IPS-18c (cell line): ENCODE measurements around the gene GDAP2.

Experiments used
- H3K4me3 ChIP-seq: 2 replicates; pipeline ENCODE4 v1.7.0; 2013; ENCODE audit warnings: low read depth, mild to moderate bottlenecking, low read length, moderate library complexity; ENCODE audit not compliant: insufficient read depth
- H3K9me3 ChIP-seq: one replicate; pipeline ENCODE4 v1.6.1; 2013; ENCODE audit warnings: mild to moderate bottlenecking, low read length, moderate library complexity; ENCODE audit not compliant: control insufficient read depth, insufficient read depth

GDAP2 gene

DNA sequence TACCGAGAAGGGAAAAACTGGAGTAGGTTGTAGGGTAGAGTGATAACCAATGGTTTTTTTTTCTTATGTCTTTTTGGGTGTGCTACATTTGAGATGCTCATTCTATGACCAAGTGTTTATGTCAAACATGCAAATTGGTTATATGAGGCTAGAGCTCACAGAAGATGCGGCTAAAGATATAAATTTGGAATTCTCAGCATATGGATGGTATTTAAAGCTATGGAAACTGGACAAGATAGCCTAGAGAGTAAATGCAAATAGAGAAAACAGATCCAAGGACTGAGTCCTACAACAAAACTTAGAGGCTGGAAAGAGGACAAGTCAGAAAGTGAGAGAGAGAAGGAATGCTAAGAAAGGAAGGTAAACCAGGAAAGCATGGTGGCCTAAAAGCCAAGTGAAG, 7.4 kb downstream of the GDAP2 start:
- H3K9me3 ChIP-seq, result no peaks in the 10 kb centered on the region
- H3K4me3 ChIP-seq, result no peak overlapping the region

DNA sequence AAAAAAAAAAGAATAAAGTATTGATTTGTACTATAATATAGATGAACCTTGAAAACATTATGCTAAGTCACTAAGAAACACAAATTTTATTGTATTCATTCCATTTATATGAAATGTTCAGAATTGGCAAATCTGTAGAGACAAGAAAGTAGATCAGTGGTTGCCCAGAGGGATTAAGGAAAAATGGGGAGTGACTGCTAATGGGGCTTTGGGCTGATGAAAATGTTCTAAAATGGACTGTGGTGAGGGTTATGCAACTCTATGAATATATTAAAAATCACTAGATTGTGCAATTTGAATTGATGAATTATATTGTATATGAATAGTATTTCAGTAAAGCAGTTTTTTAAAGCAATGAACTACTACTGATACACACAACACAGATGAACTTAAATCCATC, 10.0 kb downstream of the GDAP2 start:
- Histone ChIP-seq H3K4me3 (no peak overlapping the region), H3K9me3 (no peaks in the 10 kb centered on the region)

DNA sequence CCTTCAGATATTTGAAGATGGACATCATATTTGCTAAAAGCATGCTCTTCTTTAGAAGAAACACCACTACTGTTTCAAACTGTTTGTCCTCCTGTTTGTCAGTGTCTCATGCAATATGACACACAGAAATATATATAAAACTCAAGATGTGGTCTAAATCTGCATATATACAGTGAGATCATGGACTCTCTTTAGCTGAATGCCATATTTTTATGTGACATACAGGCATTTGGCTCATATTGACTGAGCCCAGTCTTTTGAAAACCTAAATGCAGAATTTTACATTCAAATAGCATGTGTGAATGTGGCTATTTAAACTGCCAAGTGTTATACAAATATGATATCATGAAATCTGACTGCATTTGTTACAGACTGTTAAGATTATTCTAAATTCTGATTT, 18.4 kb downstream of the GDAP2 start:
- H3K4me3 ChIP-seq, result no peak overlapping the region
- no peaks in the 10 kb centered on the region for H3K9me3 ChIP-seq

GRCh38 chr1:117905019-117905418, 24.4 kb downstream of the GDAP2 start:
- Histone ChIP-seq H3K4me3 (no peak overlapping the region), H3K9me3 (no peaks in the 10 kb centered on the region)

GRCh38 chr1:117904485-117904884, 24.9 kb downstream of the GDAP2 start:
- Histone ChIP-seq H3K9me3 (no peaks in the 10 kb centered on the region), H3K4me3 (no peak overlapping the region)

- no peak overlapping the region for H3K4me3 ChIP-seq
- H3K9me3 ChIP-seq, result no peaks in the 10 kb centered on the region
Measured at GRCh38 chr1:117902944-117903343, 26.5 kb downstream of the GDAP2 start.

GRCh38 chr1:117899801-117900200, 29.6 kb downstream of the GDAP2 start:
- no peak overlapping the region for H3K4me3 ChIP-seq
- no peaks in the 10 kb centered on the region for H3K9me3 ChIP-seq

DNA sequence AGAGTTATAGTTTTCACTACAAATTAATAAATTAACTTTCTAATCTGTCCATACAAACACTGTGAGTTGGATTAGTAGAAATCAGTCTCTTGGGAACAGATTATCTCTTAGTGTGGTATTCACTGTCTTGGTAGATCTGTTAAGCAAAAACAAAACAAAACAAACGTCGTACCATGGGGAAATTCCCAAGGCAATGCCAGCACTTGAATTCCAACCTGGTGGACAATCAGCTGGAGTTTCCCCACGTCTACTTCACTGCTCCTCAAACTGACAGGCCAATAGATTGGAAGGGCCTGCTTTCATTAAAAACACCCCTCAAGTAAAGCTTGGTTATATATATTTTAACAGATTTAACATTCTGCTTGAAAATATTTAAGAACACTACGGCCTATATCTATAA, 31.9 kb downstream of the GDAP2 start:
- Histone ChIP-seq H3K9me3 (no peaks in the 10 kb centered on the region), H3K4me3 (no peak overlapping the region)

- no peaks in the 10 kb centered on the region for H3K9me3 ChIP-seq
- no peak overlapping the region for H3K4me3 ChIP-seq
Measured at GRCh38 chr1:117895482-117896114, 33.8 kb downstream of the GDAP2 start.

- Histone ChIP-seq H3K9me3 (no peaks in the 10 kb centered on the region), H3K4me3 (no peak overlapping the region)
Measured at GRCh38 chr1:117894078-117894477, 35.3 kb downstream of the GDAP2 start.

GRCh38 chr1:117892512-117892911, 36.9 kb downstream of the GDAP2 start:
- Histone ChIP-seq H3K9me3 (no peaks in the 10 kb centered on the region), H3K4me3 (no peak overlapping the region)

- Histone ChIP-seq H3K4me3 (no peak overlapping the region), H3K9me3 (no peaks in the 10 kb centered on the region)
Measured at GRCh38 chr1:117890452-117890851, 39.0 kb downstream of the GDAP2 start.

DNA sequence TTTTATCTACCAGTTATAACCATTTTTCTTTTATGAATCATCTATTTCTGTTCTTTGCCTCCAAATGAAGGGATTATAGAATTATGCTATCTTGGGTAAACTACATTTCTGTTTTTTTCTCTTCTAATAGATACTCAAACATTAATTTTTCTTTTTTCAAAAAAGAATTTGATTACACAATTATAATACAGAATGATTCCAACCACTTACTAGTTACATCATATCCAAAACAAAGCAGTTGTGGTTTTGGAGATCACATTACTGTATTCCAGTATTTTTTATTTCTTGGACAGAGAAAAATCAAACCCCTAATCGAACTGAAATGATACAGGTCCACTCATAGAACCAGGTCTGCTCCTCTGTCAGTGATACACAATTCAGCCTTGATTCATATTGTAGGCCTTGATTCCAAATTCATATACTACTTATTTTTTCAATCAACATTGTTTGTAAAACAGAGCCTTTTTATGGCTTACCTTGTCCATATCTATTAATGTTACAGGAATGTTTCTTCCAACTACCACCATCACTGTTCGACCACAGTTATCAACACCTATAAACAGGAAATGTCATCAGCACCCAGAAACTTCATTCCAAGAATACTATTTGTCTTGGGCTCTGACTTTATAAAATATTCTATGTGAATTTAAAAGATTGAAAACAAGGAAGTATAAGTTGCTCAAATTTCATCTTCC, 43.2 kb downstream of the GDAP2 start:
- Histone ChIP-seq H3K9me3 (no peaks in the 10 kb centered on the region), H3K4me3 (no peak overlapping the region)

- Histone ChIP-seq H3K4me3 (no peak overlapping the region), H3K9me3 (no peaks in the 10 kb centered on the region)
Measured at GRCh38 chr1:117883616-117884015, 45.8 kb downstream of the GDAP2 start.

DNA sequence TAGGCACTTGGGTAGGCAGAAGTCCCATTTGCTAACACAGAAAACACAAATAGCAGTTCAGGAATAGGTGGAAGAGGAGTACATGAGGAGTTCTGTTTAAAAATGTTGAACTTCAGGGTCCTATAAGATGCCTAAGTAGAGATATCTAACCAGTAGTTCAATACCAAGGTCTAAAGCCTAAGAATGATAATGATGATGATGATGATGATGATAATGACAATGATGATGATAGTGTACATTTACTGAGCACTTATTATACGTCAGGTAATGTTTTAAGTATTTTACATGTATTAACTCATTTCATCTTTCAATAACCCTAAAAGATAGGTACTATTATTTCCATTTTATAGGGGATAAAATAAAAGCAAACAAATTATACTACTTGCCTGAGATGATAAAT, 50.1 kb downstream of the GDAP2 start:
- no peaks in the 10 kb centered on the region for H3K9me3 ChIP-seq
- no peak overlapping the region for H3K4me3 ChIP-seq

DNA sequence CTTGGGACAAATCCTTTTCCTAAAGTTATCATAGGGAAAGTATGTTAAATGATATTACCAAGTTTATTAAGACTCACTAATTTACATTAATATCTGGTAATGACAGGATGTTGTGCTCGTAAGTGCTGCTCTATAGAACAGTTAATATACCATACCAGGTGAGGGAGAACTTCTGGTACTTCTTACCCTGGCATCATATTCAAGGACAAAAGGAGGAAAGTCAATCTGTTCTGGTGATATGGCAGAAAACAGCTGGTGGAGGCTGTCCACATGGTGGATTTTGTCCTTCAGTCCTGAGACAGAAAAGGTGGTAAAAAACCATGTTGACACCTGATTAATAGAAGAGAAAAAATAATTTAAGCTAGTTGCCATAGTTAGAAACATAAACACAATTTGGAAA, 51.6 kb downstream of the GDAP2 start:
- Histone ChIP-seq H3K9me3 (no peaks in the 10 kb centered on the region), H3K4me3 (no peak overlapping the region)

DNA sequence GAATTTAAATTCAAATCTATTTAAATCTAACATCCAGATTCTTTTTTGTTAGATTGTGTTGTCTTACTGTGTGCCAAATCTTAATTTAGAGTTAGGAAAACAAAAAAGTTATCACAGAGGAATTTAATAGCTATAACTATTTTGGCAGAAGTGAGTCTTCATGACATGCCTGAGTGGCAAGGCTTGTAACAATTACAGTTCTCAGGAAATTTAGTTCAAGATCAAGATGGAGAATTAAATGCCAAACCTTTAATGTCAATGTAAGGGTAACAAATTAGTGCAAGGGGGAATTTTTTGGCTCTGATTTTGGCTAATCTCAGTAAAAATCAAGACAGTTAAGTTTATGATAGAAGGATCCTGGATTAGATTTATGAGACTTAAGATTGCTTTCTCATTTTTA, 58.4 kb downstream of the GDAP2 start:
- Histone ChIP-seq H3K9me3 (no peaks in the 10 kb centered on the region), H3K4me3 (no peak overlapping the region)

GRCh38 chr1:117861694-117862093, 67.7 kb downstream of the GDAP2 start:
- Histone ChIP-seq H3K9me3 (no peaks in the 10 kb centered on the region), H3K4me3 (no peak overlapping the region)
